MM.1S (cell line): ENCODE results near the gene EDEM1.
"Not testable (repeated sequence)": the region's sequence is repeated elsewhere in the genome, so short reads cannot be mapped to it uniquely, and the experiment has no call there.

Experiments
- DNase-seq: peaks from one replicate; pipeline ENCODE4 v3.0.0-alpha.2; 2015
- H2AFZ ChIP-seq: fragments of 300-600 bp; sonication (generic); 2 replicates; pipeline ENCODE4 v1.6.0; 2016; ENCODE audit warnings: antibody characterized with exemption, low read length
- H3F3A ChIP-seq: fragments of 300-600 bp; sonication (generic); 2 replicates; pipeline ENCODE4 v1.6.1; 2016; ENCODE audit warnings: mild to moderate bottlenecking, antibody characterized with exemption, low read length, moderate library complexity, mixed read lengths; ENCODE audit not compliant: insufficient read depth
- H3K27ac ChIP-seq: fragments of 300-600 bp; sonication (generic); 2 replicates; pipeline ENCODE4 v1.5.1; 2016; ENCODE audit warnings: mild to moderate bottlenecking, low read length
- H3K27me3 ChIP-seq: fragments of 300-600 bp; sonication (generic); replicated peaks from 2 replicates; pipeline ENCODE4 v1.6.0; 2016; ENCODE audit warnings: low read length; ENCODE audit not compliant: insufficient read depth
- H3K36me3 ChIP-seq: fragments of 300-600 bp; sonication (generic); replicated peaks from 2 replicates; pipeline ENCODE4 v1.6.1; 2016; ENCODE audit warnings: mild to moderate bottlenecking, low read length, mixed read lengths; ENCODE audit not compliant: insufficient read depth
- H3K4me1 ChIP-seq: fragments of 300-600 bp; sonication (generic); 2 replicates; pipeline ENCODE4 v1.6.1; 2016; ENCODE audit warnings: low read length, mixed read lengths
- H3K4me2 ChIP-seq: fragments of 300-600 bp; sonication (generic); 2 replicates; pipeline ENCODE4 v1.6.0; 2016; ENCODE audit warnings: low read depth, low read length
- H3K4me3 ChIP-seq: fragments of 300-600 bp; sonication (generic); 2 replicates; pipeline ENCODE4 v1.5.1; 2016; ENCODE audit warnings: low read length, mixed read lengths
- H3K79me2 ChIP-seq: fragments of 300-600 bp; sonication (generic); 2 replicates; pipeline ENCODE4 v1.6.1; 2016; ENCODE audit warnings: mixed run types, low read length, mixed read lengths
- H3K9ac ChIP-seq: fragments of 300-600 bp; sonication (generic); 2 replicates; pipeline ENCODE4 v1.6.1; 2016; ENCODE audit warnings: low read length, mixed read lengths
- H3K9me2 ChIP-seq: fragments of 300-600 bp; sonication (generic); replicated peaks from 2 replicates; pipeline ENCODE4 v1.6.1; 2016; ENCODE audit warnings: mild to moderate bottlenecking, low read length, mixed read lengths; ENCODE audit not compliant: insufficient read depth
- H3K9me3 ChIP-seq: fragments of 300-600 bp; sonication (generic); replicated peaks from 2 replicates; pipeline ENCODE4 v1.6.1; 2016; ENCODE audit warnings: mild to moderate bottlenecking, low read length, mixed read lengths; ENCODE audit not compliant: insufficient read depth
- H4K20me1 ChIP-seq: fragments of 300-600 bp; sonication (generic); 2 replicates; pipeline ENCODE4 v1.6.1; 2016; ENCODE audit warnings: mild to moderate bottlenecking, low read length, moderate library complexity, mixed read lengths; ENCODE audit not compliant: insufficient read depth
- CTCF ChIP-seq: fragments of 300-600 bp; sonication (generic); IDR thresholded peaks from 2 replicates; pipeline ENCODE4 v1.5.1; 2016; ENCODE audit warnings: antibody characterized with exemption, low read length, mixed read lengths
- EZH2 ChIP-seq: fragments of 300-600 bp; sonication (generic); optimal IDR thresholded peaks from 2 replicates; pipeline ENCODE3; 2017; ENCODE audit warnings: low read depth, mild to moderate bottlenecking, antibody characterized with exemption, low read length, mixed read lengths
- EZH2phosphoT487 ChIP-seq: fragments of 300-600 bp; sonication (generic); IDR thresholded peaks from 2 replicates; pipeline ENCODE4 v1.6.1; 2018; ENCODE audit warnings: antibody characterized with exemption, low read length

EDEM1 gene

DNA sequence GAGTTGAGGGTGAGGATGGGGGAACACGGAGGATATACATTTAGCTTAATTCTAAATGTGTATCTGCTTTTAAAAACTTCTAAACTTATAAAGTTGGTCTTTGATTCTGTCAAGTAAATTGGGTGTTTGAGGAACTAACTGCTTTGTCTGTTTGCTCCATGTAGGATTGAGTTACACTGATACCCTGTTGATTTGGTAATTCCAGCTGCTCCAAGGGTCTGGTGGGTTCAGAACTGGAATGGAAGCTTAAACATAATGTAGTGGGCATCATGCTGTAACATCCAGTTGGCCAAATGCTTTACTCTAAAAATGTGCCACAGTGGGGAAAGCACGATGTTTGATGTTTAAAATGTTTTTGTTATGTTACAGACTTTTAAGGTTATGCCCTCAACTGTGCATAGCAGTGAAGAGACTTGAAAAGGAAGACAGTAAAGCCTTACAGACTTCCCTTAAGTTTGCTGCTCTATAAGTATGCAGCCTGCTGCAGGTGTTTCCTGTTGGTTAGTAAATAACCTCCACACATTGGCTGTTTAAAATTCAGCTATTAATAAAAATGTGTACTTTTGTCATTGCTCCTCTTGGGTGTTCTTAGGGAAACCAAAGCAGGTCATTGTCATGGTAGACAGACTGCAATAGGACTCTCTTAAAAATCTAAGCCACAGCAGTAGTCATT is 5.9 kb upstream of the EDEM1 start:
- peak overlapping the region; percentile 63 for H3K9ac ChIP-seq
- peaks cover 70% of the 10 kb centered on the region for H3K79me2 ChIP-seq

GRCh38 chr3:5183714-5184113 is 3.8 kb upstream of the EDEM1 start:
- not testable (repeated sequence) for H3K9ac ChIP-seq, DNase-seq, H3K9me3 ChIP-seq, H2AFZ ChIP-seq, H3K4me3 ChIP-seq, H3K27me3 ChIP-seq, H3K4me2 ChIP-seq, H3K36me3 ChIP-seq, H4K20me1 ChIP-seq, H3K9me2 ChIP-seq
- peak overlapping the region; percentile 96; the same call in 1 of the 2 replicates for H3K27ac ChIP-seq
- H3K79me2 ChIP-seq, result peaks cover 70% of the 10 kb centered on the region
- H3K4me1 ChIP-seq, result peaks cover 61% of the 10 kb centered on the region
- peaks cover 62% of the 10 kb centered on the region for H3F3A ChIP-seq

More for the DNA sequence above, 5.9 kb upstream of the EDEM1 start:
- Histone ChIP-seq H3K36me3 (peaks cover 12% of the 10 kb centered on the region), H3K9me2 (no peaks in the 10 kb centered on the region), H2AFZ (no peak overlapping the region), H3K4me1 (peaks cover 61% of the 10 kb centered on the region), H3K4me3 (peak overlapping the region; percentile 36), H3F3A (peaks cover 53% of the 10 kb centered on the region), H3K27ac (peak overlapping the region; percentile 96), H3K9me3 (no peaks in the 10 kb centered on the region), H3K27me3 (no peaks in the 10 kb centered on the region), H4K20me1 (no peaks in the 10 kb centered on the region), H3K4me2 (peak overlapping the region; percentile 81)
- DNase-seq, result peak; percentile 95
- no peak for TF ChIP-seq EZH2phosphoT487

GRCh38 chr3:5184499-5184898 is 3.0 kb upstream of the EDEM1 start:
- H4K20me1 ChIP-seq, result no peaks in the 10 kb centered on the region
- no peak for TF ChIP-seq CTCF
- TF ChIP-seq EZH2phosphoT487, result no peak
- TF ChIP-seq EZH2, result no peak
- H3K27me3 ChIP-seq, result no peaks in the 10 kb centered on the region
- peaks cover 69% of the 10 kb centered on the region for H3F3A ChIP-seq
- no peak overlapping the region for H2AFZ ChIP-seq
- peaks cover 61% of the 10 kb centered on the region for H3K4me1 ChIP-seq
- H3K9me3 ChIP-seq, result no peaks in the 10 kb centered on the region
- peaks cover 4% of the 10 kb centered on the region; the same call in 1 of the 2 replicates for H3K36me3 ChIP-seq
- DNase-seq, result no peak
- H3K9me2 ChIP-seq, result no peaks in the 10 kb centered on the region
- no peak overlapping the region for H3K9ac ChIP-seq
- H3K27ac ChIP-seq, result peak overlapping the region; percentile 80; the same call in 1 of the 2 replicates
- H3K79me2 ChIP-seq, result peaks cover 77% of the 10 kb centered on the region
- H3K4me3 ChIP-seq, result no peak overlapping the region
- H3K4me2 ChIP-seq, result peak overlapping the region; percentile 65; the same call in 1 of the 2 replicates

- peak; percentile 57 for DNase-seq
- Histone ChIP-seq H3K4me1 (peaks cover 56% of the 10 kb centered on the region), H3K27ac (peak overlapping the region; percentile 80), H3K4me2 (peak overlapping the region; percentile 65), H3K9me2 (no peaks in the 10 kb centered on the region), H3K4me3 (peak overlapping the region; percentile 78; the same call in 1 of the 2 replicates), H3F3A (peaks cover 73% of the 10 kb centered on the region), H3K79me2 (peaks cover 78% of the 10 kb centered on the region), H4K20me1 (no peaks in the 10 kb centered on the region), H3K27me3 (no peaks in the 10 kb centered on the region), H3K9ac (peak overlapping the region; percentile 95; the same call in 1 of the 2 replicates), H3K9me3 (no peaks in the 10 kb centered on the region), H2AFZ (no peak overlapping the region), H3K36me3 (no peaks in the 10 kb centered on the region)
- TF ChIP-seq CTCF, result no peak
- no peak for TF ChIP-seq EZH2phosphoT487
- TF ChIP-seq EZH2, result no peak
These were observed 2.3 kb upstream of the EDEM1 start for GRCh38 chr3:5185093-5185673.
